Lower leg skin (tissue), 3 donors: ENCODE data around the gene TDRKH.

Experiments
- POLR2A ChIP-seq, 2 donors: fragments of 450-650 bp; IDR thresholded peaks; one replicate each; pipeline ENCODE4 v1.6.1; 2016 to 2017; ENCODE audit warnings: antibody characterized with exemption in 2 of 2, mild to moderate bottlenecking in 1 of 2, moderate library complexity in 1 of 2
- TF ChIP-seq, protein P1 (sequence below), 3 donors: fragments of 450-650 bp; IDR thresholded peaks; one replicate each; pipeline ENCODE4 v1.5.1; 2016; ENCODE audit warnings: antibody characterized with exemption in 3 of 3, mild to moderate bottlenecking in 3 of 3, moderate library complexity in 2 of 3

GRCh38 chr1:151838222-151839081, 48.2 kb upstream of the TDRKH start:
- TF ChIP-seq, protein P1, sequence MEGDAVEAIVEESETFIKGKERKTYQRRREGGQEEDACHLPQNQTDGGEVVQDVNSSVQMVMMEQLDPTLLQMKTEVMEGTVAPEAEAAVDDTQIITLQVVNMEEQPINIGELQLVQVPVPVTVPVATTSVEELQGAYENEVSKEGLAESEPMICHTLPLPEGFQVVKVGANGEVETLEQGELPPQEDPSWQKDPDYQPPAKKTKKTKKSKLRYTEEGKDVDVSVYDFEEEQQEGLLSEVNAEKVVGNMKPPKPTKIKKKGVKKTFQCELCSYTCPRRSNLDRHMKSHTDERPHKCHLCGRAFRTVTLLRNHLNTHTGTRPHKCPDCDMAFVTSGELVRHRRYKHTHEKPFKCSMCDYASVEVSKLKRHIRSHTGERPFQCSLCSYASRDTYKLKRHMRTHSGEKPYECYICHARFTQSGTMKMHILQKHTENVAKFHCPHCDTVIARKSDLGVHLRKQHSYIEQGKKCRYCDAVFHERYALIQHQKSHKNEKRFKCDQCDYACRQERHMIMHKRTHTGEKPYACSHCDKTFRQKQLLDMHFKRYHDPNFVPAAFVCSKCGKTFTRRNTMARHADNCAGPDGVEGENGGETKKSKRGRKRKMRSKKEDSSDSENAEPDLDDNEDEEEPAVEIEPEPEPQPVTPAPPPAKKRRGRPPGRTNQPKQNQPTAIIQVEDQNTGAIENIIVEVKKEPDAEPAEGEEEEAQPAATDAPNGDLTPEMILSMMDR (IDR thresholded peaks at IDR 0.05) = no peak
- no peak for TF ChIP-seq POLR2A (IDR thresholded peaks at IDR 0.05)
